ENCODE measurements around the gene AKAP6. TPM values are rescaled to one million over a fixed set of nuclear protein-coding genes. Genes with fewer than 3 reads are reported as not detected.

Gene AKAP6
- total RNA-seq, 2 experiments from 2014 or later: 0.82 to 0.85 TPM

DNA sequence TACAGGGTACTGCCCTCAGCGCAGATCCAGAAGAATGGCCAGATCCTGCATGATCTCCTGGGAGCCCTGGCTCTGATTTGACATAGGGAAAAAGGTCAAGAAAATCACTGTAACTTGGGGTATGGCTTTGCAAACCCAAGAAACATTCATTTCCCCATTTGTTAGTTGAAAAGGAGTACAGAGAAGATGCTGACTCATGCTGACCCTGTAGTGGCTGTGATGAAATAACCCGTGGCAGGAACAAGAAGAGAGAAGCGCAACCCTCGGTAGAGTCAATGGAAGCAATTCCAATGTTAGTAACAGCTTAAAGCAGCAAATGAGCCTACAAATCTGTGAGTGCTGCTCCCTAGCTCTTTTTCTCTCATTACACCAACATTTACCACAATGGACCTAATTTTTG is 328.0 kb downstream of the AKAP6 start:
- H3K27me3 Mint-ChIP-seq: no peaks in the 10 kb centered on the region
- H3K4me1 Mint-ChIP-seq: no peaks in the 10 kb centered on the region
- H3K4me3 Mint-ChIP-seq: no peak overlapping the region
- ATAC-seq: no peak
- DNase-seq: no peak
- no peak overlapping the region for H3K27ac Mint-ChIP-seq
- CTCF ChIA-PET: no interaction called here
- H3K36me3 Mint-ChIP-seq: no peaks in the 10 kb centered on the region
- H3K9me3 Mint-ChIP-seq (ENCODE audit: low read depth): no peaks in the 10 kb centered on the region

DNA sequence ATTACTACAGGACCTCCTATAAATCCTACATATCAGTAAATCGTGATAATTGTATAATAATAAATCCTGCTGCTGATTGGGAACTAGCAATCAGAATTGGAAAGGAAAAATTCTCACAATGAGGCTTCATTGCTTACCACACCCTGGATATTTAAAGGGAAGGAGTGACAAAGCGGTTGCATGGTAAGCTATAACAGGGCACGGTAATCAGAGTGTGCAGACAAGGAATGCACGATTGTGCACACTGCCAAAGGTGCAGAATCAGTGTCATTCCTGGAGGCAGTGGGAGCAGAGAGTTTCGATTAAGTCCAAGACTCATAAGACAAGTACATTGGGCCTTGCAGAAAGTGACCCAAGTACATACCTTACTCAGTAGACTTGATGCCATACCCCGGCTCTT is 332.1 kb downstream of the AKAP6 start:
- no peak overlapping the region for H3K4me3 Mint-ChIP-seq
- H3K4me1 Mint-ChIP-seq: no peaks in the 10 kb centered on the region
- no peaks in the 10 kb centered on the region for H3K36me3 Mint-ChIP-seq
- no peak overlapping the region for H3K27ac Mint-ChIP-seq
- H3K9me3 Mint-ChIP-seq (ENCODE audit: low read depth): no peaks in the 10 kb centered on the region
- CTCF ChIA-PET: interaction anchor here (0.5 kb wide), 1 partner anchor 1122 kb away, joined by 3 read pairs; no protein-coding TSS in a partner anchor
- H3K27me3 Mint-ChIP-seq: no peaks in the 10 kb centered on the region
- no peak for DNase-seq
- ATAC-seq: no peak

DNA sequence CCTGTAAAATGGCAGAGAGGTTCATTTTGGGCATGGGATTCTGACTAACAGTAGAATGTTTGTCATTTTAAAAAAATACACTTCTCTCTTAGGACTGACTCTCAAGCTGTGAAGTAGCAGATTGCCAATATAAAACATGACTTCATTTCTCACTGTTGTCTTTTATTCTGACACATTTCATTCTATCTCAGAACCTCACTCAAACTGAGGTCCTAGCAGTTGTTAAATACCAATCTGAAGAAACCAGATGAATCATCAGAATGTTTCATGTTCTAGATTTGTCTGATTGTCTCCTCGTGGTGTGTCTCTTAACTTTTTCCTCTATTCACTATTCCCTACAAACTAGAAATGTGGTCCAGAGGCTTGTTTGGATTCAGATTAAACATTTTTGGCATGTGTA is 333.1 kb downstream of the AKAP6 start:
- Mint-ChIP-seq H3K27me3 (no peaks in the 10 kb centered on the region), H3K36me3 (no peaks in the 10 kb centered on the region), H3K9me3 (ENCODE audit: low read depth) (no peaks in the 10 kb centered on the region), H3K27ac (no peak overlapping the region), H3K4me1 (no peaks in the 10 kb centered on the region), H3K4me3 (no peak overlapping the region)
- DNase-seq (no peak), ATAC-seq (no peak)
- CTCF ChIA-PET: no interaction called here

DNA sequence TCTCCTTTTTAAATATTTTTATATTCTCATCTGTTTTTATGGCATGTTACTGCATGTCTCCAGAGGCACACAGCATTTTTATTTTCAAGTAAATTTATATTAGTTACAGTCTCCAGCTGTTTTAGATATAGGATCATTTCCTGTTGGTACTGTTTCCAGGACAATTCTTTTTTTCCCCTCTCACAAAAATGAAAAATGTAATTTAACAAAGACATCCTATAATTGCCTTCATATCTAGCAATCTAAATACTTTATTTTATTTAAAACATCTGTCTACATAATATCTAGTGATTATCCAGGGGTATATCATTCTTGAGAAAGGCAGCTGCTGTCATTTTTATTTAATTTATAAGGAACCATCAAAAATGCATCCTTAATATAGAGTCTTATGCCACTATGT is 337.2 kb downstream of the AKAP6 start:
- no peaks in the 10 kb centered on the region for H3K27me3 Mint-ChIP-seq
- no peaks in the 10 kb centered on the region for H3K9me3 Mint-ChIP-seq (ENCODE audit: low read depth)
- ATAC-seq: no peak
- CTCF ChIA-PET: no interaction called here
- no peak for DNase-seq
- no peak overlapping the region for H3K27ac Mint-ChIP-seq
- H3K36me3 Mint-ChIP-seq: no peaks in the 10 kb centered on the region
- no peak overlapping the region for H3K4me3 Mint-ChIP-seq
- no peaks in the 10 kb centered on the region for H3K4me1 Mint-ChIP-seq

DNA sequence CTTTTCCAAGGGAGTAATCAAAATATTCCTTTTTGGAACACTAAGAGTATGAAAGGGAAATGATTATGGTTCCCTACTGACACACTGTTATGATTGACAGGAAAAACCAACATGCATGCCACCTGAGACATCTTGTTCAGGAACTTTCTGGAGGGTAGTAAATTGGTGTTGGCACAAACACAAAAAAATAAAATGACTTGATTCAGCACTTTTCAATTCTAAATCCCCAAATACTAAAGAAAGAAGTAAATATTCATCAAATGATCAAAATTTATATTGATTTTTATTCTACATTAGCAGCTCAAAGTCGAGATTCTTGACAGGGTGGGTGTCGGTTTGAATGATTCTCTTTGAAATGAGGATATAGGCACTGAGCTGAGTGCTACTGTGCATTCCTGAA is 338.2 kb downstream of the AKAP6 start:
- DNase-seq (no peak), ATAC-seq (no peak)
- Mint-ChIP-seq H3K4me1 (no peaks in the 10 kb centered on the region), H3K4me3 (no peak overlapping the region), H3K9me3 (ENCODE audit: low read depth) (peaks cover 3% of the 10 kb centered on the region), H3K36me3 (no peaks in the 10 kb centered on the region), H3K27me3 (no peaks in the 10 kb centered on the region), H3K27ac (no peak overlapping the region)
- CTCF ChIA-PET: no interaction called here

DNA sequence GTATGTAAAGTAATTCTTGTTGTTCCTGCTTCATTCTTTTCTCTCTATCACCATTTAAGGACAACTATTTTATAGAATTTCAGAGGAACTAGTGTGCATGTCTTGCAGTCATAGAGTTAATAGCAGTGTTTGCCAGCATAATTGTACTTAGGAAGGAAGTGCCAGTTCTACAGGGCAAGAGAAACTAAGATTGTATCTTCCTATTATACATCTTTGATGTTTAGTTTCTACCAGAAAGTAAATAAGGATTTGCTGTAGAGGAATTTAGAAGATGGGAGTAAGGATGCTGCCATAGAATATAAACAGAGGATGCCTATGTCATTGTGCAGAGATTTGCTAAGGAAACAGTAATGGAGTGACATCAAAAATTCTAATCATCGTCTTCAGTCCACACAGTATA is 338.7 kb downstream of the AKAP6 start:
- no peaks in the 10 kb centered on the region for H3K27me3 Mint-ChIP-seq

DNA sequence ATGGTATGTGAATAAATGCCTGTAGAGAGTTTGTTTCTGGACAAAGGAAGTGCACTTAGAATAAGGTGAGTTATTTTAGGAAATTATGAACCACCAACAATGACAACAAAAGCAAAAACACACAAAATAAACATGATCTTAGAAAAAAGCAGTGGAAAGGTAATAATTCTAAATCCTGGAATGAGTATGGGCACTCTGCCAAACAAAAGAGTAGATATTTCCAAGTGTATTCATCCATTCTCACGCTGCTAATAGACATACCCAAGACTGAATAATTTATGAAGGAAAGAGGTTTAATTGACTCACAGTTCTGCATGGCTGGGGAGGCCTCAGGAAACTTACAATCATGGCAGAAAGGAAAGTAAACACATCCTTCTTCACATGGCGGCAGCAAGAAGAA is 340.3 kb downstream of the AKAP6 start:
- H3K4me1 Mint-ChIP-seq: no peaks in the 10 kb centered on the region
- no peak for ATAC-seq
- H3K27me3 Mint-ChIP-seq: no peaks in the 10 kb centered on the region
- CTCF ChIA-PET: no interaction called here
- H3K36me3 Mint-ChIP-seq: no peaks in the 10 kb centered on the region
- H3K9me3 Mint-ChIP-seq (ENCODE audit: low read depth): peaks cover 3% of the 10 kb centered on the region
- H3K27ac Mint-ChIP-seq: no peak overlapping the region
- no peak overlapping the region for H3K4me3 Mint-ChIP-seq
- DNase-seq: no peak

More for the DNA sequence above, 338.7 kb downstream of the AKAP6 start:
- ATAC-seq: no peak
- peaks cover 3% of the 10 kb centered on the region for H3K9me3 Mint-ChIP-seq (ENCODE audit: low read depth)
- no peak for DNase-seq
- no peaks in the 10 kb centered on the region for H3K4me1 Mint-ChIP-seq
- no peak overlapping the region for H3K4me3 Mint-ChIP-seq
- H3K36me3 Mint-ChIP-seq: no peaks in the 10 kb centered on the region
- H3K27ac Mint-ChIP-seq: no peak overlapping the region
- CTCF ChIA-PET: no interaction called here

DNA sequence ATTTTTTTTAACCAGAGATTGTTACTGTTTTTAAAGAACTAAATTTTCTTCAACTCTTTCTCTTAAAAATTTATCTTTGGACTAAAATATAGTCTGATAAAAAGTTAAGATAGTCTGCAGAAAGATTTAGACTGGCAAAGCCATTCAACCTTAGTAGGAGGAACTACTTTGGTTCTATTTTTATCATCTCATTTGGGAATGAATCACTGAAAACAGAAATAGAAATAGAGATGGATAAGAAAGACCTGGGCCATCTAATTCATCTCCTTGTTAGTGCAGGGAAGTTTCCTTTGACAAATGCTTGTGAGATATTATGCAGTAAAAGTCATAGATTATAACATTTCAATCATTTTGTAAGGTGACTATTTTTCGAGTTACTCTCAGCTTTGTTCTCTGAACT is 346.3 kb downstream of the AKAP6 start:
- DNase-seq (no peak), ATAC-seq (no peak)
- no peak overlapping the region for H3K4me3 Mint-ChIP-seq
- H3K4me1 Mint-ChIP-seq: no peaks in the 10 kb centered on the region
- CTCF ChIA-PET: no interaction called here
- no peak overlapping the region for H3K27ac Mint-ChIP-seq
- H3K36me3 Mint-ChIP-seq: no peaks in the 10 kb centered on the region
- peaks cover 3% of the 10 kb centered on the region for H3K9me3 Mint-ChIP-seq (ENCODE audit: low read depth)
- no peaks in the 10 kb centered on the region for H3K27me3 Mint-ChIP-seq

DNA sequence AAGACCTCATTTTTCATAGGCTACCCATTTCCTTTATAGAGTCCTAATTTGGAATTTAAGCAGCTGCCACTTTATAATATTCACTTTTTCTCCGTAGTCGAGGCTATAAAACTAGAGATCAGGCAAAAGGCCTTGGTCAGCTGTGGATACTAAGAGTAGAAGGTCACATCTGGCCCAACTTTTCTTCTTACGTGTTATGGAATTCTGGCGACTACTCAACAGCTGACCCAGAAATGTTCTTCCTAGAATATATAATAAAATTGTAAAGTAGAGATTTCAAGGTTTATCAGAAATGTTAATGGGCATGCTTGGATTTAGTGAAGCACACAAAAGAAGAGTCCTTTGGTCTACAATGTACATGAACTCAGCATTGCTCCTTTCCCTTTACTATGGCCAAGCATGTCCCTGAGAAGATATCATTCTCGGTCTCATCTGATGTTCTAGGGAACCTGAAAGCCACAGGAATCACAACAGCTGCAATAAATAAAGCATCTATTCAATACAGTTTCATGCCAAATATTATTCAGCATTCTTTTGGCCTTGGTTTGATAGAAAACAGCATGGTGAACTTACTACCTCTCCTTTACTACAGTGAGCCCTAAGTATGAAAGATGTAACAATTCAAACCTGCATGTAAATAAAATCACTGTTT is 348.2 kb downstream of the AKAP6 start:
- CTCF ChIA-PET: no interaction called here
- ATAC-seq (no peak), DNase-seq (no peak)
- Mint-ChIP-seq H3K4me3 (no peak overlapping the region), H3K36me3 (no peaks in the 10 kb centered on the region), H3K9me3 (ENCODE audit: low read depth) (no peaks in the 10 kb centered on the region), H3K4me1 (no peaks in the 10 kb centered on the region), H3K27me3 (no peaks in the 10 kb centered on the region), H3K27ac (no peak overlapping the region)

DNA sequence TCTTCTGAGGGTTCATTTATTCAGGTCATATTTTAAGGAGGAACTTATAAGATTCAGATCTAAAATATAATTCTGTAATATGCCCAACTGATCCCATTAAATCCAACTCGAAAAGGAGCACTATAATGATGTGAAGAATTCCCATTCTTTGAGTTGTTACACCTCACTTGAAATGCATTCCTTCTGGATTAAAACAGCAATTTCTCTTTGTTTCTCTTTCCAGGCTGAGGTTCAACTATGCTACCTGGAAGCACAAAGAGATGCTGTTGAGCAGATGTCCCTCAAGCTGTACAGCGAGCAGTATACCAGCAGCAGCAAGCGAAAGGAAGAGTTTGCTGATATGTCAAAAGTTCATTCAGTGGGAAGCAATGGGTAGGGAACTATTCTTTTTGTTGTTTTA is 349.0 kb downstream of the AKAP6 start:
- Mint-ChIP-seq H3K36me3 (no peaks in the 10 kb centered on the region), H3K4me3 (no peak overlapping the region), H3K27me3 (no peaks in the 10 kb centered on the region), H3K9me3 (ENCODE audit: low read depth) (no peaks in the 10 kb centered on the region), H3K27ac (no peak overlapping the region), H3K4me1 (no peaks in the 10 kb centered on the region)
- ATAC-seq (no peak), DNase-seq (no peak)
- CTCF ChIA-PET: no interaction called here

DNA sequence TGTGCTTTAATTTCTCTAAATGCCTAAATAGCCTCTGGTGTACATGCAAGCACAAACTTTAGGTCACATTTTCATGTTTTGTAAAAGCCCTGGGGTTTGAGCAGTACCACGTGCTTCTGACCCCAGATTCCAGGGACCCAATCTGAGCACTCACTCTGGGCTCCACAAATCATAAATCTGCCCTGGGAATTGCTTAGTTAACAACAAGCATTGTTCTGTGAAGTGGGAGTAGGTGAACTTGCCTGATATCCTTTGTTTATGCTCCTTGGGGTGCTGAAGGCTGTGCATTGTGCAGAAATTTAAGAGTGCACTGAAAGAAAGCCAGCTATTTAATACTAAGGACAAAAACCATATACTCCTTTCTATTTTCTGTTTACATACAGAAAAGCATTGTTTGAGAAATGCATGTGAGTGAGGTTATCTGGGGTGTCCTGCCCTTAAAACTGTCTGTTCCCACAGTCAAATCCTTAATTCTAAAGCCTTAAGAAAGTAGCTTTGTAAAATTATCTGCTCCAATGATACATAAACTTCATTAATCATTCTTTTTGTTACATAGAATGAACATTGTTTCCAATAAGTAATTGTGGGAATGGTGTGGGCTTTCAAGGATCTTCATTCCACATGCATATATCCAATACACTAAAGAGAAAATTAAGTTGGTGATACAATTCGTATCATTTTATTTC is 351.0 kb downstream of the AKAP6 start:
- Mint-ChIP-seq H3K27ac (no peak overlapping the region), H3K27me3 (no peaks in the 10 kb centered on the region), H3K9me3 (ENCODE audit: low read depth) (no peaks in the 10 kb centered on the region), H3K36me3 (no peaks in the 10 kb centered on the region), H3K4me1 (no peaks in the 10 kb centered on the region), H3K4me3 (no peak overlapping the region)
- no peak for ATAC-seq
- DNase-seq: no peak
- CTCF ChIA-PET: no interaction called here

DNA sequence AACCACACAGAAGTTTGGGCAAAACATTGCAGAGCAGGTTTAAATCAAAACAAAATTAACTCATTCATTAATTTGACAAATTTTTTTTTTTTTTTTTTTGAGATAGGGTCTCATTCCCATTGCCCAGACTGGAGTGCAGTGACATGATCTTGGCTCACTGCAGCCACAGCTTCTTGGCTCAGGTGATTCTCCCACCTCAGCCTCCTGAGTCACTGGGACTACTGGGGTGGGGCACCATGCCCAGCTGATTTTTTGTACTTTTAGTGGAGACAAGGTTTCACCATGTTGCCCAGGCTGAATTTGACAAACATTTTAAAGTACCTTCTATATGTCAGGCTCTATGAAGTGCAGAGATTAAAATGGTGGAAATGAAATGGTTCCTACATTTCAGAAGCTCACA is 352.5 kb downstream of the AKAP6 start:
- CTCF ChIA-PET: no interaction called here
- Mint-ChIP-seq H3K36me3 (no peaks in the 10 kb centered on the region), H3K27ac (no peak overlapping the region), H3K4me1 (no peaks in the 10 kb centered on the region), H3K4me3 (no peak overlapping the region), H3K9me3 (ENCODE audit: low read depth) (no peaks in the 10 kb centered on the region), H3K27me3 (no peaks in the 10 kb centered on the region)
- DNase-seq (no peak), ATAC-seq (no peak)

DNA sequence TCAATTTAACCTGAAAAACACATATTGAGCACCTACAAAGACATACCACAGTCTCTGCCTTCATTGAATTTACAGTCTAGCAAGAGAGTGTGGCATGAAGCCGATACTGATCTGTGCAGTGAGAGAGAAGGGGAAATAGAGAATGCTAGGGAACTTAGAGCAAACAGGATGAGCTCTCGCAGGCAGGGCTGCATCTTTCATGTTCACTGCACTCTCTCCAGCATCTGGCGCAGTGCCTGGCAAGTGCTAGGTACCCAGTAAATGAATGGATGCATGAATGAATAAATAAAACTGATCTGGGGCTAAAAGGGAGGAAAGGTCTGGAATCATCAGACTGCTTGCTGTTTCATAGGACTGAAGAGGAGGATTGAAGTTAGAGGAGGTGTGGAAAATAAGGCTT is 353.1 kb downstream of the AKAP6 start:
- no peak overlapping the region for H3K27ac Mint-ChIP-seq

DNA sequence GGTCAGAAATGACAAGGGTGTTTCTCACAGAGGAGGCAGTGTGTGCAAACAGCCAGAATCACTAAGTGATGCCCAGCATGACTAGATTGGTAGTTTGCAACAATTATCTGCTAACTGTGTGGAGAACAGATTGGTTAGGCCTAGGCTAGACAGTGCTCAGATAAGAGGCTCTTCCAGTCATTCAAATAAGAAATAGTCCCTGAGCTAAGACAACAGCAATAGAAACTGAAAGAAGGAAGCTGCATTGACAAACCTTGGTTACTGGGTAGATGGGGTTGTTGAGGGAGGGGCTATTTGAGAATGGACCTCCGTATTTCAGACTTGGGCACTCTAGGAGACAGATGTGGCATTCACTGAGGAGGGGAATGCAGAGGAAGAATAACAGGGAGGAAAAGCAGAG is 354.6 kb downstream of the AKAP6 start:
- H3K9me3 Mint-ChIP-seq (ENCODE audit: low read depth): no peaks in the 10 kb centered on the region
- no peak overlapping the region for H3K4me3 Mint-ChIP-seq
- ATAC-seq: no peak
- H3K4me1 Mint-ChIP-seq: no peaks in the 10 kb centered on the region
- H3K36me3 Mint-ChIP-seq: no peaks in the 10 kb centered on the region
- DNase-seq: no peak
- CTCF ChIA-PET: no interaction called here
- no peaks in the 10 kb centered on the region for H3K27me3 Mint-ChIP-seq
- no peak overlapping the region for H3K27ac Mint-ChIP-seq

More for the DNA sequence above, 353.1 kb downstream of the AKAP6 start:
- H3K9me3 Mint-ChIP-seq (ENCODE audit: low read depth): no peaks in the 10 kb centered on the region
- DNase-seq (no peak), ATAC-seq (no peak)
- no peaks in the 10 kb centered on the region for H3K36me3 Mint-ChIP-seq
- H3K4me1 Mint-ChIP-seq: no peaks in the 10 kb centered on the region
- CTCF ChIA-PET: no interaction called here
- no peaks in the 10 kb centered on the region for H3K27me3 Mint-ChIP-seq
- no peak overlapping the region for H3K4me3 Mint-ChIP-seq

All from activated CD8-positive, alpha-beta memory T cell treated with anti-CD3 and anti-CD28 coated beads, Interleukin-2, amount 10 ng/mL, durations not matched to agents 7 days and 5 days (primary cell).